H1 (cell line): Measurements from ENCODE around the gene TRIOBP. TPM values are rescaled to one million over a fixed set of nuclear protein-coding genes. Genes with fewer than 3 reads are reported as not detected.

ENCODE experiments used
- CTCF ChIA-PET: fragments of 300-600 bp; sonication (Branson Sonifier 250); formaldehyde crosslinking; loops from one replicate; lab custom pipeline; 2021; ENCODE audit not compliant: partially characterized antibody; lab: Charles Lee
- POLR2A ChIA-PET: fragments of 300-600 bp; sonication (Branson Sonifier 250); formaldehyde crosslinking; loops from one replicate; lab custom pipeline; 2021; ENCODE audit warnings: inconsistent platforms; ENCODE audit not compliant: partially characterized antibody; lab: Charles Lee
- DNase-seq, 2 experiments: peaks; one replicate each; pipeline versions ENCODE4 v3.0.0 to v3.0.0-alpha.2; 2010 to 2022; ENCODE audit warnings: low spot score in 2 of 2, low read depth in 1 of 2, mixed read lengths in 1 of 2
- FAIRE-seq: peaks from 2 replicates; lab custom pipeline; 2011; peaks lifted over from hg19 to GRCh38; lab: Jason Lieb, UNC
- H2AFZ ChIP-seq: 2 replicates; pipeline ENCODE4 v1.8.1; 2012; ENCODE audit warnings: low read length, inconsistent platforms
- H2AK5ac ChIP-seq: 2 replicates; pipeline ENCODE4 v1.6.1; 2013; ENCODE audit warnings: low read depth, low read length
- H2BK120ac ChIP-seq: replicated peaks from 2 replicates; pipeline ENCODE3; 2013; ENCODE audit warnings: low read depth, low read length, inconsistent platforms
- H2BK12ac ChIP-seq: 2 replicates; pipeline ENCODE4 v1.6.1; 2013; ENCODE audit warnings: low read depth, low read length
- H2BK15ac ChIP-seq: 2 replicates; pipeline ENCODE4 v1.6.1; 2013; ENCODE audit warnings: low read length
- H2BK20ac ChIP-seq: 2 replicates; pipeline ENCODE4 v1.6.1; 2013; ENCODE audit warnings: low read length
- H2BK5ac ChIP-seq: 2 replicates; pipeline ENCODE4 v1.6.1; 2013; ENCODE audit warnings: low read depth, low read length
- H3K14ac ChIP-seq: 2 replicates; pipeline ENCODE4 v1.6.1; 2013; ENCODE audit warnings: inconsistent platforms; ENCODE audit not compliant: insufficient read length
- H3K18ac ChIP-seq: 2 replicates; pipeline ENCODE4 v1.6.1; 2013; ENCODE audit warnings: low read length; ENCODE audit errors: extremely low read depth
- H3K23ac ChIP-seq: 2 replicates; pipeline ENCODE4 v1.6.1; 2013; ENCODE audit warnings: inconsistent platforms; ENCODE audit not compliant: insufficient read length
- H3K23me2 ChIP-seq: 2 replicates; pipeline ENCODE4 v1.6.1; 2013; ENCODE audit warnings: low read depth, low read length
- H3K27ac ChIP-seq: 2 replicates; pipeline ENCODE4 v1.6.1; 2011; ENCODE audit warnings: low read depth, low read length, inconsistent platforms
- H3K27me3 ChIP-seq, 4 experiments: replicated peaks in 1 of 4; 1 replicate in 1 of 4; 2 replicates in 3 of 4; pipeline versions ENCODE4 v1.6.1 to v1.8.1; 2011 to 2013; ENCODE audit warnings: low read length in 3 of 4, mild to moderate bottlenecking in 3 of 4, inconsistent platforms in 2 of 4, mixed read lengths in 2 of 4, moderate library complexity in 1 of 4; ENCODE audit not compliant: control insufficient read depth in 3 of 4, insufficient read depth in 3 of 4; ENCODE audit errors: extremely low read depth in 1 of 4
- H3K36me3 ChIP-seq, 4 experiments: 2 replicates each; pipeline versions ENCODE4 v1.6.1 to v1.8.1; 2011 to 2013; ENCODE audit warnings: mild to moderate bottlenecking in 4 of 4, low read length in 3 of 4, moderate library complexity in 2 of 4, control low read depth in 1 of 4, inconsistent platforms in 1 of 4; ENCODE audit not compliant: insufficient read depth in 4 of 4, control insufficient read depth in 2 of 4
- H3K4ac ChIP-seq: replicated peaks from 2 replicates; pipeline ENCODE3; 2013; ENCODE audit warnings: low read length, low read depth, mixed read lengths, inconsistent platforms; ENCODE audit not compliant: insufficient read length
- H3K4me1 ChIP-seq, 4 experiments: replicated peaks in 1 of 4; 1 replicate in 1 of 4; 2 replicates in 3 of 4; pipeline versions ENCODE4 v1.6.1 to v1.8.1; 2011 to 2013; ENCODE audit warnings: low read length in 3 of 4, inconsistent platforms in 2 of 4, mixed read lengths in 1 of 4; ENCODE audit not compliant: insufficient read depth in 4 of 4, control insufficient read depth in 3 of 4
- H3K4me2 ChIP-seq, 2 experiments: 2 replicates each; pipeline versions ENCODE4 v1.6.1 to v1.8.1; 2011 to 2013; ENCODE audit warnings: low read depth in 2 of 2, low read length in 2 of 2, control low read depth in 1 of 2, inconsistent platforms in 1 of 2, mild to moderate bottlenecking in 1 of 2; ENCODE audit not compliant: insufficient read depth in 1 of 2
- H3K4me3 ChIP-seq, 4 experiments: fragments of 200-600, 300-600 bp in 1 of 4; sonication (generic), shearing (Covaris generic), sonication (Bioruptor Twin) in 1 of 4; 2 replicates each; pipeline versions ENCODE4 v1.5.1 to v1.8.1; 2011 to 2016; ENCODE audit warnings: low read length in 4 of 4, low read depth in 3 of 4, control low read depth in 2 of 4, inconsistent platforms in 2 of 4, mild to moderate bottlenecking in 2 of 4, mixed read lengths in 1 of 4, moderate library complexity in 1 of 4; ENCODE audit not compliant: insufficient read depth in 2 of 4; ENCODE audit errors: extremely low read depth in 1 of 4
- H3K56ac ChIP-seq: replicated peaks from 2 replicates; pipeline ENCODE3; 2013; ENCODE audit warnings: low read depth, mild to moderate bottlenecking, mixed read lengths, low read length, inconsistent platforms; ENCODE audit not compliant: insufficient read length
- H3K79me1 ChIP-seq: 2 replicates; pipeline ENCODE4 v1.6.1; 2013; ENCODE audit warnings: low read depth, low read length, control low read depth
- H3K79me2 ChIP-seq, 2 experiments: 2 replicates each; pipeline versions ENCODE4 v1.6.1 to v1.8.1; 2012 to 2013; ENCODE audit warnings: low read length in 2 of 2, mild to moderate bottlenecking in 2 of 2, inconsistent platforms in 1 of 2; ENCODE audit not compliant: insufficient read depth in 2 of 2, control insufficient read depth in 1 of 2
- H3K9ac ChIP-seq, 4 experiments: replicated peaks in 1 of 4; 1 replicate in 1 of 4; 2 replicates in 3 of 4; pipeline versions ENCODE4 v1.6.1 to v1.8.1; 2011 to 2013; ENCODE audit warnings: low read depth in 3 of 4, low read length in 3 of 4, control low read depth in 2 of 4, mild to moderate bottlenecking in 2 of 4, moderate library complexity in 2 of 4, inconsistent platforms in 1 of 4; ENCODE audit errors: extremely low read depth in 1 of 4
- H3K9me3 ChIP-seq, 2 experiments: 2 replicates each; pipeline versions ENCODE4 v1.6.1 to v1.8.1; 2012 to 2013; ENCODE audit warnings: mild to moderate bottlenecking in 2 of 2, moderate library complexity in 2 of 2, control low read depth in 1 of 2, inconsistent platforms in 1 of 2, low read depth in 1 of 2, low read length in 1 of 2, mixed read lengths in 1 of 2; ENCODE audit not compliant: insufficient read depth in 2 of 2
- H4K20me1 ChIP-seq, 2 experiments: replicated peaks in 1 of 2; 2 replicates each; pipeline versions ENCODE3 to v1.8.1; 2011 to 2013; ENCODE audit warnings: inconsistent platforms in 2 of 2, low read length in 2 of 2, mild to moderate bottlenecking in 1 of 2; ENCODE audit not compliant: insufficient read depth in 2 of 2, control insufficient read depth in 1 of 2
- H4K5ac ChIP-seq: 2 replicates; pipeline ENCODE4 v1.6.1; 2013; ENCODE audit warnings: low read length, low read depth, mixed read lengths, inconsistent platforms; ENCODE audit not compliant: insufficient read length
- H4K8ac ChIP-seq: 2 replicates; pipeline ENCODE4 v1.8.0; 2013; ENCODE audit warnings: mild to moderate bottlenecking, moderate library complexity, low read length, inconsistent platforms; ENCODE audit not compliant: insufficient read depth; ENCODE audit errors: extremely low read depth
- H4K91ac ChIP-seq: replicated peaks from 2 replicates; pipeline ENCODE3; 2013; ENCODE audit warnings: low read length, mixed read lengths, inconsistent platforms; ENCODE audit not compliant: insufficient read length
- ASH2L ChIP-seq: fragments of 200-600, 300-600 bp; sonication (generic); IDR thresholded peaks from one replicate; pipeline ENCODE4 v1.7.1; 2017; ENCODE audit warnings: low read length
- BCL11A ChIP-seq, 2 experiments: IDR thresholded peaks; one replicate each; pipeline ENCODE4 v1.6.1; 2011; ENCODE audit warnings: low read depth in 2 of 2, low read length in 2 of 2, mild to moderate bottlenecking in 2 of 2
- BRCA1 ChIP-seq: IDR thresholded peaks from 2 replicates; pipeline ENCODE4 v1.6.1; 2012; ENCODE audit warnings: low read depth, low read length, improper control_type of control experiment
- EP300 ChIP-seq, 2 experiments: IDR thresholded peaks; 1 replicate in 1 of 2; 2 replicates in 1 of 2; pipeline ENCODE4 v1.6.1; 2011 to 2012; ENCODE audit warnings: low read depth in 2 of 2, low read length in 2 of 2, mild to moderate bottlenecking in 2 of 2, borderline replicate concordance in 1 of 2, inconsistent platforms in 1 of 2, moderate library complexity in 1 of 2
- KDM4A ChIP-seq: IDR thresholded peaks from one replicate; pipeline ENCODE4 v1.7.1; 2012; ENCODE audit warnings: low read depth, mild to moderate bottlenecking, moderate library complexity, low read length, inconsistent platforms; ENCODE audit not compliant: severe bottlenecking
- POU5F1 ChIP-seq: IDR thresholded peaks from 2 replicates; pipeline ENCODE4 v1.6.1; 2011; ENCODE audit warnings: low read depth, mild to moderate bottlenecking, low read length, moderate library complexity
- SAP30 ChIP-seq: fragments of 300-600 bp; sonication (generic); IDR thresholded peaks from 2 replicates; pipeline ENCODE4 v1.7.1; 2012; ENCODE audit warnings: low read length, moderate library complexity, mild to moderate bottlenecking, inconsistent platforms; ENCODE audit not compliant: insufficient read depth, insufficient replicate concordance
- SP2 ChIP-seq: IDR thresholded peaks from 2 replicates; pipeline ENCODE4 v1.6.1; 2012; ENCODE audit warnings: mild to moderate bottlenecking, low read length, inconsistent platforms
- SP4 ChIP-seq: IDR thresholded peaks from 2 replicates; pipeline ENCODE4 v1.6.1; 2012; ENCODE audit warnings: low read length, inconsistent platforms
- SRF ChIP-seq: IDR thresholded peaks from 2 replicates; pipeline ENCODE4 v1.6.1; 2011; ENCODE audit warnings: mild to moderate bottlenecking, low read depth, low read length, moderate library complexity
- USF2 ChIP-seq: IDR thresholded peaks from 2 replicates; pipeline ENCODE4 v1.6.1; 2011; ENCODE audit warnings: low read length, improper control_type of control experiment
- ZNF274 ChIP-seq: IDR thresholded peaks from 2 replicates; pipeline ENCODE4 v1.7.0; 2012; ENCODE audit warnings: low read length, borderline replicate concordance; ENCODE audit errors: extremely low read depth
- WGBS, 2 experiments: shearing (Covaris generic) in 1 of 2; methylation state at CpG; one replicate each; pipeline versions ENCODE4 v1.1.6 to v1.1.7; 2013 to 2015; ENCODE audit warnings: low lambda C conversion rate in 2 of 2, mixed read lengths in 2 of 2, inconsistent platforms in 1 of 2, low coverage in 1 of 2, missing lambda C conversion rate in 1 of 2; ENCODE audit not compliant: insufficient replicate concordance in 2 of 2, insufficient coverage in 1 of 2, insufficient read length in 1 of 2; ENCODE audit errors: extremely low coverage in 1 of 2, missing lambda C conversion rate in 1 of 2; 5-methylcytosine and 5-hydroxymethylcytosine counted together
- polyA plus RNA-seq, 7 experiments: library from polyadenylated mRNA; depleted of rRNA in 3 of 7; stranded (reverse) in 5 of 7; unstranded in 2 of 7; fragments of >200 nt in 5 of 7; fragments of 200-250 nt in 2 of 7; gene quantifications; 1 replicate in 5 of 7; 2 replicates in 1 of 7; 4 replicates in 1 of 7; pipeline versions ENCODE4 v1.2.1 to v1.2.3, GENCODE V29; 2011 to 2013; ENCODE audit warnings: missing spikeins in 2 of 7, mixed read lengths in 2 of 7
- total RNA-seq: library from RNA; stranded (reverse); fragmentation: NEBNext Ultra II Directional; extraction: Animal tissue kit (Norgen Biotek cat#: 25700); gene quantifications from 2 replicates; pipeline ENCODE4 v1.2.1, GENCODE V29; 2021

TRIOBP gene
- total and polyA plus RNA-seq, 2 of the 8 experiments (the other 6 are each of a cell fraction or from before 2014, with no cell fraction given): 18.2 to 27.3 TPM

DNA sequence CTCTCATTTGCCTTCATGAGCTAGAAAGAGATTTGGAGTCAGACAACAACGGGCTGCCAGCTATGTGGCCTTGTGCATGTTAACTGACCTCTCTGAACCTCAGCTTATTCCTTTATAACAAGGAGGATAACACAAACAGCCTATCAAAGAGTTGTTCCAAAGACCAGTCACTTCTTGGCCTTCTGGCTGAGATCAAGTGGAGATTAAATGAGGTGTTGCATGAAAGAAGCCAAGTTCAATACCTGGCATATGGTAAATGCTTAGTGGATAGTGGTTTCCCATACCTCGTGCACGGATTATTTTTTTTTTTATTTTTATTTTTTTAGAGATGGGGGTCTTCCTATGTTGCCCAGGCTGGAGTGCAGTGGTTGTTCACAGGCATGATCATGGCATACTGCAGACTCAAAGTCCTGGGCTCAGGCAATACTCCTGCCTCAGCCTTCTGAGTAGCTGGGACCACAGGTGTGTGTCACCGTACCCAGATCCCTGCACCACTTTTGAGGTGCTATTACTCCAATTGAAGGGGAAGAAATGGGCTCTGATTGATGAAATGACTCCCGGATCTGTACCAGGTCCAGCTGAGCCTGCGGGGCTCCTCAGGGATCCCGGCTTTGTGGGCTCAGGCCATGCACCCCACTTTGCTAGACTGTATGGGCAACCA is 16.5 kb upstream of the TRIOBP start:
- Histone ChIP-seq H3K18ac (no peak overlapping the region), H3K27me3 (peaks cover 0 to 2% (median 0%) of the 10 kb centered on the region in 4 experiments; a peak in 1 of 7 replicates), H2BK20ac (no peak overlapping the region), H2BK120ac (no peak overlapping the region), H3K9ac (no peak overlapping the region), H2AK5ac (no peak overlapping the region), H3K79me2 (no peaks in the 10 kb centered on the region), H3K4me3 (no peak overlapping the region), H4K5ac (no peak overlapping the region), H2BK15ac (no peak overlapping the region), H3K4me2 (no peak overlapping the region), H3K36me3 (no peaks in the 10 kb centered on the region), H3K23ac (no peak overlapping the region), H2BK12ac (no peak overlapping the region), H4K91ac (no peak overlapping the region), H3K56ac (no peak overlapping the region), H4K8ac (no peak overlapping the region), H3K23me2 (peaks cover 2% of the 10 kb centered on the region; the same call in 1 of the 2 replicates), H2BK5ac (no peak overlapping the region), H4K20me1 (peaks cover 0 to 2% of the 10 kb centered on the region in 2 experiments), H2AFZ (no peak overlapping the region), H3K9me3 (no peaks in the 10 kb centered on the region), H3K4ac (no peak overlapping the region), H3K14ac (no peak overlapping the region), H3K27ac (no peak overlapping the region), H3K4me1 (peaks cover 0 to 10% (median 8%) of the 10 kb centered on the region in 4 experiments; a peak in 6 of 7 replicates)
- FAIRE-seq (no peak), DNase-seq (no peak)
- ChIA-PET CTCF (interaction anchor here (0.8 to 16.3 kb wide), 15 partner anchors 9 to 273 kb away, joined by 3 to 261 read pairs (median 6); partner anchors contain the start of genes C22orf23, PDXP, POLR2F and SH3BP1), POLR2A (interaction anchor here (1.2 to 5.4 kb wide), 7 partner anchors 8 to 44 kb away, joined by 3 to 37 read pairs (median 6); partner anchors contain the start of gene PDXP)
- no peak for TF ChIP-seq SP4
- no peak for TF ChIP-seq SAP30
- TF ChIP-seq SP2: no peak
- TF ChIP-seq ZNF274: no peak
- no peak for TF ChIP-seq SRF
- TF ChIP-seq USF2: no peak
- no peak for TF ChIP-seq ASH2L
- no peak for TF ChIP-seq BCL11A (IDR thresholded peaks at IDR 0.05; ENCODE audit: low read depth in 2 of 2, low read length in 2 of 2)
- TF ChIP-seq KDM4A: no peak
- TF ChIP-seq BRCA1: no peak
- no peak for TF ChIP-seq EP300 (IDR thresholded peaks at IDR 0.05; ENCODE audit: borderline replicate concordance in 1 of 2, low read depth in 2 of 2, low read length in 2 of 2)
- TF ChIP-seq POU5F1: no peak
- TF ChIP-seq, all 59 proteins: peak for 0
- no peaks in the 10 kb centered on the region for H3K79me1 ChIP-seq
- WGBS, 2 experiments: 92% methylated on average over 7 of the region's 7 CpGs; no CpG with 5 or more reads in 1 of the 2 experiments
